ENCODE results near the gene TRAPPC14. TPM values are rescaled to one million over a fixed set of nuclear protein-coding genes. Genes with fewer than 3 reads are reported as not detected.
"Not testable (repeated sequence)": the region's sequence is repeated elsewhere in the genome, so short reads cannot be mapped to it uniquely, and the experiment has no call there.

Gene TRAPPC14
- total RNA-seq (10 to 100 TPM in 1 of 2 donors, 1 to 10 TPM in 1; 9.4 to 14.6 TPM), polyA plus RNA-seq (ENCODE audit: insufficient read length in 2 of 2) (10 to 100 TPM; 47.4 to 54.1 TPM)
- long read RNA-seq, donor 1, partial matches to known transcripts = 0 of 6 reads
- long read RNA-seq, donor 1, other reads (novel, unspliced or antisense) = 0 of 6 reads
- long read RNA-seq, donor 2, partial matches to known transcripts = 0 of 2 reads
- long read RNA-seq, donor 2, other reads (novel, unspliced or antisense) = 0 of 2 reads
- long read RNA-seq, donor 3, partial matches to known transcripts = 0 of 2 reads
- long read RNA-seq, donor 3, other reads (novel, unspliced or antisense) = 0 of 2 reads
- long read RNA-seq, donor 4, partial matches to known transcripts = 0 of 4 reads
- long read RNA-seq, donor 4, other reads (novel, unspliced or antisense) = 0 of 4 reads

GRCh38 chr7:100158229-100159098 is at the start of gene TRAPPC14:
Gene TRAPPC14, minus strand, starts transcription at chr7:100158723. Its CDS starts 224 bp downstream, at chr7:100158499.
- DNase-seq (ENCODE audit: low read depth in 4 of 6, low spot score in 6 of 6) = peak; percentile 58 to 96 (median 82)
- 0% methylated on average over 82 of the region's 87 CpGs for WGBS (ENCODE audit: insufficient coverage)
- Histone ChIP-seq H3K4me3 (ENCODE audit: low read depth, low read length) (peak within 1 kb of the TSS; percentile 66), H3K36me3 (ENCODE audit: control insufficient read depth, insufficient read depth, low read length) (peaks cover 39% of the 10 kb centered on the region), H3K27ac (ENCODE audit: low read depth, low read length) (peak within 1 kb of the TSS; percentile 88), H3K27me3 (ENCODE audit: control insufficient read depth, insufficient read depth, low read length) (no peaks in the 10 kb centered on the region), H3K9me3 (ENCODE audit: control insufficient read depth, insufficient read depth, low read length) (no peaks in the 10 kb centered on the region), H3K4me1 (ENCODE audit: control insufficient read depth, insufficient read depth, low read length) (peaks cover 29% of the 10 kb centered on the region)

GRCh38 chr7:100204454-100204853 is 45.9 kb upstream of the TRAPPC14 start:
- H3K4me1 ChIP-seq (ENCODE audit: control insufficient read depth, insufficient read depth, low read length) = peaks cover 4% of the 10 kb centered on the region
- no peak for DNase-seq (ENCODE audit: low read depth in 4 of 6, low spot score in 6 of 6)
- H3K27me3 ChIP-seq (ENCODE audit: control insufficient read depth, insufficient read depth, low read length) = no peaks in the 10 kb centered on the region
- no peak overlapping the region for H3K27ac ChIP-seq (ENCODE audit: low read depth, low read length)
- no peaks in the 10 kb centered on the region for H3K9me3 ChIP-seq (ENCODE audit: control insufficient read depth, insufficient read depth, low read length)
- H3K36me3 ChIP-seq (ENCODE audit: control insufficient read depth, insufficient read depth, low read length) = peaks cover 19% of the 10 kb centered on the region
- H3K4me3 ChIP-seq (ENCODE audit: low read depth, low read length) = no peak overlapping the region
- 94% methylated on average over 8 of the region's 9 CpGs for WGBS (ENCODE audit: insufficient coverage)

- Histone ChIP-seq H3K4me1 (ENCODE audit: control insufficient read depth, insufficient read depth, low read length) (no peaks in the 10 kb centered on the region), H3K27ac (ENCODE audit: low read depth, low read length) (no peak overlapping the region), H3K9me3 (ENCODE audit: control insufficient read depth, insufficient read depth, low read length) (no peaks in the 10 kb centered on the region), H3K36me3 (ENCODE audit: control insufficient read depth, insufficient read depth, low read length) (peaks cover 19% of the 10 kb centered on the region), H3K27me3 (ENCODE audit: control insufficient read depth, insufficient read depth, low read length) (no peaks in the 10 kb centered on the region), H3K4me3 (ENCODE audit: low read depth, low read length) (no peak overlapping the region)
- DNase-seq (ENCODE audit: low read depth in 4 of 6, low spot score in 6 of 6) = no peak
- 90% methylated on average over 9 of the region's 11 CpGs for WGBS (ENCODE audit: insufficient coverage)
Measured at GRCh38 chr7:100200693-100201092, 42.2 kb upstream of the TRAPPC14 start.

- no peak overlapping the region for H3K4me3 ChIP-seq (ENCODE audit: low read depth, low read length)
- no peak for DNase-seq (ENCODE audit: low read depth in 4 of 6, low spot score in 6 of 6)
- H3K9me3 ChIP-seq (ENCODE audit: control insufficient read depth, insufficient read depth, low read length) = no peaks in the 10 kb centered on the region
- H3K27ac ChIP-seq (ENCODE audit: low read depth, low read length) = no peak overlapping the region
- WGBS (ENCODE audit: insufficient coverage) = 94% methylated on average over 2 of the region's 10 CpGs
- H3K27me3 ChIP-seq (ENCODE audit: control insufficient read depth, insufficient read depth, low read length) = no peaks in the 10 kb centered on the region
- H3K36me3 ChIP-seq (ENCODE audit: control insufficient read depth, insufficient read depth, low read length) = peaks cover 10% of the 10 kb centered on the region
- H3K4me1 ChIP-seq (ENCODE audit: control insufficient read depth, insufficient read depth, low read length) = no peaks in the 10 kb centered on the region
Measured at GRCh38 chr7:100198266-100198665, 39.7 kb upstream of the TRAPPC14 start.

GRCh38 chr7:100195901-100196322 is 37.4 kb upstream of the TRAPPC14 start:
- H3K36me3 ChIP-seq (ENCODE audit: control insufficient read depth, insufficient read depth, low read length) = not testable (repeated sequence)

GRCh38 chr7:100195222-100195621 is 36.7 kb upstream of the TRAPPC14 start:
- Histone ChIP-seq H3K36me3 (ENCODE audit: control insufficient read depth, insufficient read depth, low read length) (peaks cover 2% of the 10 kb centered on the region), H3K27ac (ENCODE audit: low read depth, low read length) (no peak overlapping the region), H3K27me3 (ENCODE audit: control insufficient read depth, insufficient read depth, low read length) (no peaks in the 10 kb centered on the region), H3K4me1 (ENCODE audit: control insufficient read depth, insufficient read depth, low read length) (no peaks in the 10 kb centered on the region), H3K9me3 (ENCODE audit: control insufficient read depth, insufficient read depth, low read length) (no peaks in the 10 kb centered on the region), H3K4me3 (ENCODE audit: low read depth, low read length) (no peak overlapping the region)
- 80% methylated on average over 1 of the region's 2 CpGs for WGBS (ENCODE audit: insufficient coverage)
- no peak for DNase-seq (ENCODE audit: low read depth in 4 of 6, low spot score in 6 of 6)

More at GRCh38 chr7:100195901-100196322, 37.4 kb upstream of the TRAPPC14 start:
- H3K27me3 ChIP-seq (ENCODE audit: control insufficient read depth, insufficient read depth, low read length); H3K4me1 ChIP-seq (ENCODE audit: control insufficient read depth, insufficient read depth, low read length); H3K27ac ChIP-seq (ENCODE audit: low read depth, low read length); DNase-seq (ENCODE audit: low read depth in 4 of 6, low spot score in 6 of 6); H3K9me3 ChIP-seq (ENCODE audit: control insufficient read depth, insufficient read depth, low read length); H3K4me3 ChIP-seq (ENCODE audit: low read depth, low read length): not testable (repeated sequence)
- 92% methylated on average over 1 of the region's 6 CpGs for WGBS (ENCODE audit: insufficient coverage)

- no peak overlapping the region for H3K4me3 ChIP-seq (ENCODE audit: low read depth, low read length)
- DNase-seq (ENCODE audit: low read depth in 4 of 6, low spot score in 6 of 6) = no peak
- 100% methylated on average over 1 of the region's 3 CpGs for WGBS (ENCODE audit: insufficient coverage)
- H3K4me1 ChIP-seq (ENCODE audit: control insufficient read depth, insufficient read depth, low read length) = no peaks in the 10 kb centered on the region
- H3K36me3 ChIP-seq (ENCODE audit: control insufficient read depth, insufficient read depth, low read length) = no peaks in the 10 kb centered on the region
- H3K9me3 ChIP-seq (ENCODE audit: control insufficient read depth, insufficient read depth, low read length) = no peaks in the 10 kb centered on the region
- H3K27ac ChIP-seq (ENCODE audit: low read depth, low read length) = no peak overlapping the region
- H3K27me3 ChIP-seq (ENCODE audit: control insufficient read depth, insufficient read depth, low read length) = no peaks in the 10 kb centered on the region
Measured at GRCh38 chr7:100192969-100193368, 34.4 kb upstream of the TRAPPC14 start.

GRCh38 chr7:100192281-100192862 is 33.8 kb upstream of the TRAPPC14 start:
- H3K36me3 ChIP-seq (ENCODE audit: control insufficient read depth, insufficient read depth, low read length); H3K27me3 ChIP-seq (ENCODE audit: control insufficient read depth, insufficient read depth, low read length); H3K4me1 ChIP-seq (ENCODE audit: control insufficient read depth, insufficient read depth, low read length); H3K27ac ChIP-seq (ENCODE audit: low read depth, low read length); DNase-seq (ENCODE audit: low read depth in 4 of 6, low spot score in 6 of 6); H3K9me3 ChIP-seq (ENCODE audit: control insufficient read depth, insufficient read depth, low read length); H3K4me3 ChIP-seq (ENCODE audit: low read depth, low read length): not testable (repeated sequence)
- 100% methylated on average over 1 of the region's 6 CpGs for WGBS (ENCODE audit: insufficient coverage)

- no peak for DNase-seq (ENCODE audit: low read depth in 4 of 6, low spot score in 6 of 6)
- Histone ChIP-seq H3K4me1 (ENCODE audit: control insufficient read depth, insufficient read depth, low read length) (no peaks in the 10 kb centered on the region), H3K27ac (ENCODE audit: low read depth, low read length) (no peak overlapping the region), H3K27me3 (ENCODE audit: control insufficient read depth, insufficient read depth, low read length) (no peaks in the 10 kb centered on the region), H3K4me3 (ENCODE audit: low read depth, low read length) (no peak overlapping the region), H3K9me3 (ENCODE audit: control insufficient read depth, insufficient read depth, low read length) (no peaks in the 10 kb centered on the region), H3K36me3 (ENCODE audit: control insufficient read depth, insufficient read depth, low read length) (peaks cover 2% of the 10 kb centered on the region)
- WGBS (ENCODE audit: insufficient coverage) = no CpG with 5 or more reads among the region's 2 CpGs
Measured at GRCh38 chr7:100191775-100192174, 33.3 kb upstream of the TRAPPC14 start.
